ENCODE results near the gene LAIR2.
"Not testable (repeated sequence)": the region's sequence is repeated elsewhere in the genome, so short reads cannot be mapped to it uniquely, and the experiment has no call there.

The LAIR2 gene

GRCh38 chr19:54493967-54494585 lies 8.6 kb upstream of the LAIR2 start:
- no peak overlapping the region for H2AFZ ChIP-seq
- no peaks in the 10 kb centered on the region for H3K27me3 ChIP-seq (ENCODE audit: control insufficient read depth, insufficient read depth, low read length)
- H3K9me3 ChIP-seq (ENCODE audit: control insufficient read depth, low read length): no peaks in the 10 kb centered on the region
- TF ChIP-seq, protein P1, sequence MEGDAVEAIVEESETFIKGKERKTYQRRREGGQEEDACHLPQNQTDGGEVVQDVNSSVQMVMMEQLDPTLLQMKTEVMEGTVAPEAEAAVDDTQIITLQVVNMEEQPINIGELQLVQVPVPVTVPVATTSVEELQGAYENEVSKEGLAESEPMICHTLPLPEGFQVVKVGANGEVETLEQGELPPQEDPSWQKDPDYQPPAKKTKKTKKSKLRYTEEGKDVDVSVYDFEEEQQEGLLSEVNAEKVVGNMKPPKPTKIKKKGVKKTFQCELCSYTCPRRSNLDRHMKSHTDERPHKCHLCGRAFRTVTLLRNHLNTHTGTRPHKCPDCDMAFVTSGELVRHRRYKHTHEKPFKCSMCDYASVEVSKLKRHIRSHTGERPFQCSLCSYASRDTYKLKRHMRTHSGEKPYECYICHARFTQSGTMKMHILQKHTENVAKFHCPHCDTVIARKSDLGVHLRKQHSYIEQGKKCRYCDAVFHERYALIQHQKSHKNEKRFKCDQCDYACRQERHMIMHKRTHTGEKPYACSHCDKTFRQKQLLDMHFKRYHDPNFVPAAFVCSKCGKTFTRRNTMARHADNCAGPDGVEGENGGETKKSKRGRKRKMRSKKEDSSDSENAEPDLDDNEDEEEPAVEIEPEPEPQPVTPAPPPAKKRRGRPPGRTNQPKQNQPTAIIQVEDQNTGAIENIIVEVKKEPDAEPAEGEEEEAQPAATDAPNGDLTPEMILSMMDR (IDR thresholded peaks at IDR 0.05): no peak
- no peak overlapping the region for H3K4me3 ChIP-seq (ENCODE audit: low read depth, low read length)
- no peak overlapping the region for H3K4me2 ChIP-seq (ENCODE audit: low read length)
- no peaks in the 10 kb centered on the region for H3K79me2 ChIP-seq
- H3K36me3 ChIP-seq (ENCODE audit: control insufficient read depth, insufficient read depth, low read length): no peaks in the 10 kb centered on the region
- H3K27ac ChIP-seq: no peak overlapping the region
- no peaks in the 10 kb centered on the region for H3K4me1 ChIP-seq
- no peak overlapping the region for H3K9ac ChIP-seq

- not testable (repeated sequence) for H3K27me3 ChIP-seq (ENCODE audit: control insufficient read depth, insufficient read depth, low read length); H3K79me2 ChIP-seq; H3K9me3 ChIP-seq (ENCODE audit: control insufficient read depth, low read length); H3K4me3 ChIP-seq (ENCODE audit: low read depth, low read length); H3K27ac ChIP-seq; H3K9ac ChIP-seq; H2AFZ ChIP-seq; H3K4me2 ChIP-seq (ENCODE audit: low read length); H3K36me3 ChIP-seq (ENCODE audit: control insufficient read depth, insufficient read depth, low read length); H3K4me1 ChIP-seq
Measured at GRCh38 chr19:54495284-54495683, 7.3 kb upstream of the LAIR2 start.

- H3K9me3 ChIP-seq (ENCODE audit: control insufficient read depth, low read length); H3K79me2 ChIP-seq; H3K27ac ChIP-seq; H3K4me3 ChIP-seq (ENCODE audit: low read depth, low read length); H3K36me3 ChIP-seq (ENCODE audit: control insufficient read depth, insufficient read depth, low read length); H3K27me3 ChIP-seq (ENCODE audit: control insufficient read depth, insufficient read depth, low read length); H3K4me2 ChIP-seq (ENCODE audit: low read length); H3K4me1 ChIP-seq; H3K9ac ChIP-seq; H2AFZ ChIP-seq: not testable (repeated sequence)
Measured at GRCh38 chr19:54497747-54498450, 4.7 kb upstream of the LAIR2 start.

- H3K4me2 ChIP-seq (ENCODE audit: low read length); H3K27me3 ChIP-seq (ENCODE audit: control insufficient read depth, insufficient read depth, low read length); H3K4me1 ChIP-seq; H2AFZ ChIP-seq; H3K79me2 ChIP-seq; H3K9ac ChIP-seq; H3K27ac ChIP-seq; H3K36me3 ChIP-seq (ENCODE audit: control insufficient read depth, insufficient read depth, low read length); H3K9me3 ChIP-seq (ENCODE audit: control insufficient read depth, low read length); H3K4me3 ChIP-seq (ENCODE audit: low read depth, low read length): not testable (repeated sequence)
Measured at GRCh38 chr19:54498451-54498772, 4.2 kb upstream of the LAIR2 start.

GRCh38 chr19:54505542-54505941 lies 2.9 kb downstream of the LAIR2 start:
- H3K4me1 ChIP-seq; H3K79me2 ChIP-seq; H3K27ac ChIP-seq; H3K4me2 ChIP-seq (ENCODE audit: low read length); H3K9me3 ChIP-seq (ENCODE audit: control insufficient read depth, low read length); H2AFZ ChIP-seq; H3K27me3 ChIP-seq (ENCODE audit: control insufficient read depth, insufficient read depth, low read length); H3K9ac ChIP-seq; H3K36me3 ChIP-seq (ENCODE audit: control insufficient read depth, insufficient read depth, low read length); H3K4me3 ChIP-seq (ENCODE audit: low read depth, low read length): not testable (repeated sequence)

- H3K9me3 ChIP-seq (ENCODE audit: control insufficient read depth, low read length): no peaks in the 10 kb centered on the region
- TF ChIP-seq, protein P1 (IDR thresholded peaks at IDR 0.05): no peak
Measured at GRCh38 chr19:54506079-54506478, 3.4 kb downstream of the LAIR2 start.

DNA sequence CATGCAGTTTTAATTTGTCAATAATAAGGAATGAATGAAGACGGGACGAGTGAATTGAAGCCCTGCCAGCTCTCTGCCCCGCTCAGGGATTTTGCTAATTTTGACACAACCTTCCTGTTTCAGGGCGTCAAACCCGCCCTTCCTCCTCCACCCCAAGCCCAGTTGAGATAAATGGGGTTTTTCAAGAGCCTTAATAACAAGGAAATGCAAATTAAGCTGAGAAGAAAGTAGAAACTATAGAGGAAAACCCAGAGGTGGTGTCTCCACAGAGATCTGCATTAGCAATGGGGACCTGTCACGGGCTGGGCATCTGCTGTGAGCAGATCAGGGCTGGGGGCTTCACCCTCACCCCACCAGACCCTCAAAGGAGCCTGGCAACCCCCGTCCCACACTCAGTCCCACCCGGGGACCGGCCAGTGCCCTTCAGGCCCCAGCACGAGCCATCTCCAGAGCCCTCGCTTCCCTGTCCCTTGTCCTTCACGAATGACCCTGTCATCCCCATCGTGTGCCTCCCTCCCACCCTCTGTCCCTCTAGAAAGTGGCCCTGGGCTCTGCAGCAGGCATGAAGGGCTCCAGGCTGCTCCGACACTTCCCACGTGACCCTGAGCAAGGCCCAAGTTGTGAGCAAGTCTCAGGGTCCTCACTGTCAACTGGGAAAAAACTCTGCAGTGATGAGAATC lies 4.5 kb downstream of the LAIR2 start:
- not testable (repeated sequence) for H3K79me2 ChIP-seq; H3K4me3 ChIP-seq (ENCODE audit: low read depth, low read length); H3K4me2 ChIP-seq (ENCODE audit: low read length); H2AFZ ChIP-seq; H3K27me3 ChIP-seq (ENCODE audit: control insufficient read depth, insufficient read depth, low read length); H3K9ac ChIP-seq; H3K4me1 ChIP-seq; H3K36me3 ChIP-seq (ENCODE audit: control insufficient read depth, insufficient read depth, low read length); H3K27ac ChIP-seq; H3K9me3 ChIP-seq (ENCODE audit: control insufficient read depth, low read length)

More at GRCh38 chr19:54506079-54506478, 3.4 kb downstream of the LAIR2 start:
- Histone ChIP-seq H3K36me3 (ENCODE audit: control insufficient read depth, insufficient read depth, low read length) (no peaks in the 10 kb centered on the region), H3K9ac (no peak overlapping the region), H3K4me2 (ENCODE audit: low read length) (no peak overlapping the region), H3K4me1 (no peaks in the 10 kb centered on the region), H3K4me3 (ENCODE audit: low read depth, low read length) (no peak overlapping the region), H3K27ac (no peak overlapping the region), H3K79me2 (no peaks in the 10 kb centered on the region), H2AFZ (no peak overlapping the region), H3K27me3 (ENCODE audit: control insufficient read depth, insufficient read depth, low read length) (no peaks in the 10 kb centered on the region)

Measured in parathyroid adenoma (tissue), 2 donors.